Measurements from ENCODE around the gene FIGN. TPM values are rescaled to one million over a fixed set of nuclear protein-coding genes. Genes with fewer than 3 reads are reported as not detected.

Gene FIGN
- total and polyA plus RNA-seq, 2 of the 8 experiments (the other 6 are each of a cell fraction or from before 2014, with no cell fraction given): 5.0 to 22.8 TPM

DNA sequence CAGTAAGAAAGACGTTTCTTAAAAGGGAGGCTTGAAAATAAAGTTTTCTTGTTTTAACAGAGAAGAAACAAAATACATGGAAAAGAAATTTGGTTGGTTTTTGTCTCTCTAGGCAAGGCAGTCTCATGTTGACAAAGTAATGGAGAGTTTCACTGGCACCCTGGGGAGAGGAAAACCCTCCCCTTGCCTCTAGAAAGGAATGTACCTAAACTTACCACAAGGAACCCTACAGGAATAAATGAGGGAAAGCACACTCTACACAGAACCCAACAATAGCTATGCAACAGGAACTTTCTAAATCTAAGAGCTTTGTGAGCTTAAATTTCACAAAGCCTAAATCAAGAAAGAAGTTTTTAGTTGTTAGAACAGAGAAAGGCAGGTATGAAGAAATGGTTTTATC, 37.0 kb downstream of the FIGN start (continued):
- TF ChIP-seq, protein P1, sequence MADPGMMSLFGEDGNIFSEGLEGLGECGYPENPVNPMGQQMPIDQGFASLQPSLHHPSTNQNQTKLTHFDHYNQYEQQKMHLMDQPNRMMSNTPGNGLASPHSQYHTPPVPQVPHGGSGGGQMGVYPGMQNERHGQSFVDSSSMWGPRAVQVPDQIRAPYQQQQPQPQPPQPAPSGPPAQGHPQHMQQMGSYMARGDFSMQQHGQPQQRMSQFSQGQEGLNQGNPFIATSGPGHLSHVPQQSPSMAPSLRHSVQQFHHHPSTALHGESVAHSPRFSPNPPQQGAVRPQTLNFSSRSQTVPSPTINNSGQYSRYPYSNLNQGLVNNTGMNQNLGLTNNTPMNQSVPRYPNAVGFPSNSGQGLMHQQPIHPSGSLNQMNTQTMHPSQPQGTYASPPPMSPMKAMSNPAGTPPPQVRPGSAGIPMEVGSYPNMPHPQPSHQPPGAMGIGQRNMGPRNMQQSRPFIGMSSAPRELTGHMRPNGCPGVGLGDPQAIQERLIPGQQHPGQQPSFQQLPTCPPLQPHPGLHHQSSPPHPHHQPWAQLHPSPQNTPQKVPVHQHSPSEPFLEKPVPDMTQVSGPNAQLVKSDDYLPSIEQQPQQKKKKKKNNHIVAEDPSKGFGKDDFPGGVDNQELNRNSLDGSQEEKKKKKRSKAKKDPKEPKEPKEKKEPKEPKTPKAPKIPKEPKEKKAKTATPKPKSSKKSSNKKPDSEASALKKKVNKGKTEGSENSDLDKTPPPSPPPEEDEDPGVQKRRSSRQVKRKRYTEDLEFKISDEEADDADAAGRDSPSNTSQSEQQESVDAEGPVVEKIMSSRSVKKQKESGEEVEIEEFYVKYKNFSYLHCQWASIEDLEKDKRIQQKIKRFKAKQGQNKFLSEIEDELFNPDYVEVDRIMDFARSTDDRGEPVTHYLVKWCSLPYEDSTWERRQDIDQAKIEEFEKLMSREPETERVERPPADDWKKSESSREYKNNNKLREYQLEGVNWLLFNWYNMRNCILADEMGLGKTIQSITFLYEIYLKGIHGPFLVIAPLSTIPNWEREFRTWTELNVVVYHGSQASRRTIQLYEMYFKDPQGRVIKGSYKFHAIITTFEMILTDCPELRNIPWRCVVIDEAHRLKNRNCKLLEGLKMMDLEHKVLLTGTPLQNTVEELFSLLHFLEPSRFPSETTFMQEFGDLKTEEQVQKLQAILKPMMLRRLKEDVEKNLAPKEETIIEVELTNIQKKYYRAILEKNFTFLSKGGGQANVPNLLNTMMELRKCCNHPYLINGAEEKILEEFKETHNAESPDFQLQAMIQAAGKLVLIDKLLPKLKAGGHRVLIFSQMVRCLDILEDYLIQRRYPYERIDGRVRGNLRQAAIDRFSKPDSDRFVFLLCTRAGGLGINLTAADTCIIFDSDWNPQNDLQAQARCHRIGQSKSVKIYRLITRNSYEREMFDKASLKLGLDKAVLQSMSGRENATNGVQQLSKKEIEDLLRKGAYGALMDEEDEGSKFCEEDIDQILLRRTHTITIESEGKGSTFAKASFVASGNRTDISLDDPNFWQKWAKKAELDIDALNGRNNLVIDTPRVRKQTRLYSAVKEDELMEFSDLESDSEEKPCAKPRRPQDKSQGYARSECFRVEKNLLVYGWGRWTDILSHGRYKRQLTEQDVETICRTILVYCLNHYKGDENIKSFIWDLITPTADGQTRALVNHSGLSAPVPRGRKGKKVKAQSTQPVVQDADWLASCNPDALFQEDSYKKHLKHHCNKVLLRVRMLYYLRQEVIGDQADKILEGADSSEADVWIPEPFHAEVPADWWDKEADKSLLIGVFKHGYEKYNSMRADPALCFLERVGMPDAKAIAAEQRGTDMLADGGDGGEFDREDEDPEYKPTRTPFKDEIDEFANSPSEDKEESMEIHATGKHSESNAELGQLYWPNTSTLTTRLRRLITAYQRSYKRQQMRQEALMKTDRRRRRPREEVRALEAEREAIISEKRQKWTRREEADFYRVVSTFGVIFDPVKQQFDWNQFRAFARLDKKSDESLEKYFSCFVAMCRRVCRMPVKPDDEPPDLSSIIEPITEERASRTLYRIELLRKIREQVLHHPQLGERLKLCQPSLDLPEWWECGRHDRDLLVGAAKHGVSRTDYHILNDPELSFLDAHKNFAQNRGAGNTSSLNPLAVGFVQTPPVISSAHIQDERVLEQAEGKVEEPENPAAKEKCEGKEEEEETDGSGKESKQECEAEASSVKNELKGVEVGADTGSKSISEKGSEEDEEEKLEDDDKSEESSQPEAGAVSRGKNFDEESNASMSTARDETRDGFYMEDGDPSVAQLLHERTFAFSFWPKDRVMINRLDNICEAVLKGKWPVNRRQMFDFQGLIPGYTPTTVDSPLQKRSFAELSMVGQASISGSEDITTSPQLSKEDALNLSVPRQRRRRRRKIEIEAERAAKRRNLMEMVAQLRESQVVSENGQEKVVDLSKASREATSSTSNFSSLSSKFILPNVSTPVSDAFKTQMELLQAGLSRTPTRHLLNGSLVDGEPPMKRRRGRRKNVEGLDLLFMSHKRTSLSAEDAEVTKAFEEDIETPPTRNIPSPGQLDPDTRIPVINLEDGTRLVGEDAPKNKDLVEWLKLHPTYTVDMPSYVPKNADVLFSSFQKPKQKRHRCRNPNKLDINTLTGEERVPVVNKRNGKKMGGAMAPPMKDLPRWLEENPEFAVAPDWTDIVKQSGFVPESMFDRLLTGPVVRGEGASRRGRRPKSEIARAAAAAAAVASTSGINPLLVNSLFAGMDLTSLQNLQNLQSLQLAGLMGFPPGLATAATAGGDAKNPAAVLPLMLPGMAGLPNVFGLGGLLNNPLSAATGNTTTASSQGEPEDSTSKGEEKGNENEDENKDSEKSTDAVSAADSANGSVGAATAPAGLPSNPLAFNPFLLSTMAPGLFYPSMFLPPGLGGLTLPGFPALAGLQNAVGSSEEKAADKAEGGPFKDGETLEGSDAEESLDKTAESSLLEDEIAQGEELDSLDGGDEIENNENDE (IDR thresholded peaks at IDR 0.05; ENCODE audit: insufficient replicate concordance, low read length): peak; percentile 81

Data from H1 (cell line).